ENCODE results near the gene EXOC4.

The EXOC4 gene

DNA sequence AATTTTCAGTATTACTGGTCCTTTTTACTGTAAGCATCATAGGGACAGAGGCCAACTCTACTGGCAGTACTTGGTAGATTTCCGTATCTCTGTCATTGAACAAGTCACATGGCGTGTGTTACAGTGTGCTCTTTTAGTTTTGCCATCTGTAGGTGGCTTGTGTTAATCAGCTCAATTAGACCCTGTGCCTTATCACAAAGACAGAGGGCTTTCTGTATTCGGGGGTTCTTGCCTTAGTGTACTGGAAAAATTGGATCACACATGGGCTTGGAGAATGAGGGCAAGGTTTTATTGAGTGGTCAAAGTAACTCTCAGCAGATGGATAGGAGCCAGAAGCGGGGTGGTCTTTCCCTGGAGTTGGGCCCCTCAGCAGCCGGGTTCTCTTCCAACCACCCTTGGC is 853.0 kb downstream of the EXOC4 start:
- Mint-ChIP-seq H3K4me3 (no peak overlapping the region), H3K27me3 (no peaks in the 10 kb centered on the region), H3K27ac (no peak overlapping the region), H3K4me1 (no peaks in the 10 kb centered on the region), H3K9me3 (peaks cover 0 to 5% of the 10 kb centered on the region in 2 donors)
- ATAC-seq (no peak), DNase-seq (no peak)

- no peak overlapping the region for H3K27ac Mint-ChIP-seq
- no peak overlapping the region for H3K4me3 Mint-ChIP-seq
- H3K4me1 Mint-ChIP-seq: no peaks in the 10 kb centered on the region
- DNase-seq: no peak
- H3K27me3 Mint-ChIP-seq: no peaks in the 10 kb centered on the region
- H3K9me3 Mint-ChIP-seq: no peaks in the 10 kb centered on the region
- no peak for ATAC-seq
These were observed 855.9 kb downstream of the EXOC4 start for GRCh38 chr7:134108802-134109201.

- Mint-ChIP-seq H3K9me3 (peaks cover 0 to 3% of the 10 kb centered on the region in 2 donors), H3K4me3 (no peak overlapping the region), H3K27ac (no peak overlapping the region), H3K4me1 (no peaks in the 10 kb centered on the region), H3K27me3 (no peaks in the 10 kb centered on the region)
- DNase-seq (no peak), ATAC-seq (no peak)
These were observed 860.8 kb downstream of the EXOC4 start for GRCh38 chr7:134113655-134114054.

DNA sequence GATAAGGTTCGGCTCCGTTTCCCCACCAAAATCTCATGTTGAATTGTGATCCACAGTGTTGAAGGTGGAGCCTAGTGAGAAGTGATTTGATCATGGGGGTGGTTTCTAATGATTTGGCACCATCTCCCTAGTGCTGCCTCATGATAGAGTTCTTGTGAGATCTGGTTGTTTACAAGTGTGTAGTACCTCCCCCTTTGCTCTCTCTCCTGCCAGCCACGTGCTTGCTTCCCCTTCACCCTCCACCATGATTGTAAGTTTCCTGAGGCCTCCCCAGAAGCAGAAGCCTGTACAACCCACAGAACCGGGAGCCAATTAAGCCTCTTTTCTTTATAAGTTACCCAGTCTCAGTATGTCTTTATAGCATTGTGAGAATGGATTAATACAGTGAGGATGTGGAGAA is 862.1 kb downstream of the EXOC4 start:
- ATAC-seq (no peak), DNase-seq (no peak)
- H3K4me1 Mint-ChIP-seq: no peaks in the 10 kb centered on the region
- H3K4me3 Mint-ChIP-seq: no peak overlapping the region
- H3K27me3 Mint-ChIP-seq: no peaks in the 10 kb centered on the region
- H3K9me3 Mint-ChIP-seq: peaks cover 0 to 3% of the 10 kb centered on the region in 2 donors
- no peak overlapping the region for H3K27ac Mint-ChIP-seq

All from stimulated activated naive CD8-positive, alpha-beta T cell treated with anti-CD3 and anti-CD28 coated beads, Interleukin-15, amount 100 ng/mL, for 72 hours (primary cell).